Stimulated activated naive CD8-positive, alpha-beta T cell treated with anti-CD3 and anti-CD28 coated beads, Interleukin-15, Interleukin-2, amounts not matched to agents 100 ng/mL and 50 ng/mL, for 24 hours (primary cell): ENCODE results near the gene OTUD1.
A peak's percentile ranks its signal among the peaks of the same experiment; 100 is the strongest.

Source experiments
- H3K27ac Mint-ChIP-seq: one replicate; pipeline ENCODE4 v1.8.0; 2021; ENCODE audit warnings: mild to moderate bottlenecking, mixed read lengths
- H3K27me3 Mint-ChIP-seq: one replicate; pipeline ENCODE4 v1.8.0; 2021; ENCODE audit warnings: mixed read lengths
- H3K36me3 Mint-ChIP-seq: one replicate; pipeline ENCODE4 v1.8.0; 2021; ENCODE audit warnings: low read depth, mixed read lengths
- H3K4me1 Mint-ChIP-seq: one replicate; pipeline ENCODE4 v1.8.0; 2021; ENCODE audit warnings: low read depth, mixed read lengths
- H3K4me3 Mint-ChIP-seq: one replicate; pipeline ENCODE4 v1.8.0; 2021; ENCODE audit warnings: mild to moderate bottlenecking, mixed read lengths
- H3K9me3 Mint-ChIP-seq: one replicate; pipeline ENCODE4 v1.8.0; 2021; ENCODE audit warnings: mixed read lengths

OTUD1 gene

DNA sequence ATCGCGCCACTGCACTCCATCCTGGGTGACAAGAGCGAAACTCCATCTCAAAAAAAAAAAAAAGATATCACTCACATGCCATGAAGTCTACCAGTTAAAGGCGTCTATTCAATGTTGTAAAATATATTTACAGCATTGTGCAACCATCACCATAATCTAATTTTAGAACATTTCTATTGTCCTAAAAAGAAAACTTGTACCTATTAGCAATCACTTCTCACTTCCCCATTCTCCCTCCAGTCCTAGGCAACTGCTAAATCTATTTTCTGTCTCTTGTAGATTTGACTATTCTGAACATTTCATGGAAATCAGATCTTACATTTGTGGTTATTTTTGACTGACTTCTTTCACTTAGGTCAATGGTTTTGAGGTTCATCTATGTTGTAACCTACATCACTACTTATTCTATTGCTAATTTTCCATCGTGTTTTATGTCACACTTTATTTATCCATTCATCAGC lies 25.2 kb upstream of the OTUD1 start:
- Mint-ChIP-seq H3K4me3 (no peak overlapping the region), H3K27ac (peak overlapping the region; percentile 88), H3K36me3 (no peaks in the 10 kb centered on the region)

DNA sequence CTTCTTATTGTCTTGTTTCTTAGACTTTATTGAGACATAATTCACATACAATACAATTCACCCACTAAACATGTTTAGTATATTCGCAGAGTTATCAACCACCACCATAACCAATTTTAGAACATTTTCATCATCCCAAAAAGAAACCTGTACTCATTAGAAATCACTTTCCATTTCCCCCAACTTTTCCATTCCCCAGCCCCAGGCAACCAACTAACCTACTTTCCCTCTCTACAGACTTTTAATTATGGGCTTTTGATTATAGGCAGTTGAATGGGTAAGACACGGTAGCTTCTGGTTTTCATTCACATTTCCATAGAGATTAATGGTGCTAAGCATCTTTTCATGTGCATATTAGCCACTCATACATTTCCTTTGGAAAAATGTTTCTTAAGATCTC lies 24.2 kb upstream of the OTUD1 start:
- H3K27me3 Mint-ChIP-seq = peaks cover 3% of the 10 kb centered on the region
- no peak overlapping the region for H3K4me3 Mint-ChIP-seq
- H3K27ac Mint-ChIP-seq = peak overlapping the region; percentile 7
- no peaks in the 10 kb centered on the region for H3K36me3 Mint-ChIP-seq
- no peaks in the 10 kb centered on the region for H3K9me3 Mint-ChIP-seq
- H3K4me1 Mint-ChIP-seq = peaks cover 34% of the 10 kb centered on the region

More for the DNA sequence above, 25.2 kb upstream of the OTUD1 start:
- peaks cover 3% of the 10 kb centered on the region for H3K27me3 Mint-ChIP-seq
- peaks cover 34% of the 10 kb centered on the region for H3K4me1 Mint-ChIP-seq
- H3K9me3 Mint-ChIP-seq = no peaks in the 10 kb centered on the region

DNA sequence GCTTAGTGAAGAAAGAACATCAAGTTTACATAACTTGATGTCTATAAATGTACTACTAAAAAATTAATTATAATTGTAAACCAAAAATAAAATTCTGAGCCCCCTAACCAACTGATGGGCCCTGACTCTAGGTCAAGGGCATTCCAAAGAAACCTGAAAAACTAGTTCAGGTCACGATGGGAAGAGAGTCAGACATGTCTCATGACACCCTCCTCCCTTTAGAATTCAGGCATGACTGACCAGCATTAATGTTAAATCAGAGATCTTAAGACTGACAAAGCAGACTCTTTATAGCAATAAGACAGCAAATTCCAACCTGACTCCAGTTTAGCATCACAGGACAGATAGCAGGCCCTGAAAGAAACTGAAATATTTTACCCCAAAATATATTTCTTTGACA lies 21.6 kb upstream of the OTUD1 start:
- H3K4me1 Mint-ChIP-seq = peaks cover 28% of the 10 kb centered on the region
- H3K27ac Mint-ChIP-seq = no peak overlapping the region
- no peaks in the 10 kb centered on the region for H3K9me3 Mint-ChIP-seq
- no peaks in the 10 kb centered on the region for H3K36me3 Mint-ChIP-seq
- H3K27me3 Mint-ChIP-seq = peaks cover 7% of the 10 kb centered on the region
- no peak overlapping the region for H3K4me3 Mint-ChIP-seq

DNA sequence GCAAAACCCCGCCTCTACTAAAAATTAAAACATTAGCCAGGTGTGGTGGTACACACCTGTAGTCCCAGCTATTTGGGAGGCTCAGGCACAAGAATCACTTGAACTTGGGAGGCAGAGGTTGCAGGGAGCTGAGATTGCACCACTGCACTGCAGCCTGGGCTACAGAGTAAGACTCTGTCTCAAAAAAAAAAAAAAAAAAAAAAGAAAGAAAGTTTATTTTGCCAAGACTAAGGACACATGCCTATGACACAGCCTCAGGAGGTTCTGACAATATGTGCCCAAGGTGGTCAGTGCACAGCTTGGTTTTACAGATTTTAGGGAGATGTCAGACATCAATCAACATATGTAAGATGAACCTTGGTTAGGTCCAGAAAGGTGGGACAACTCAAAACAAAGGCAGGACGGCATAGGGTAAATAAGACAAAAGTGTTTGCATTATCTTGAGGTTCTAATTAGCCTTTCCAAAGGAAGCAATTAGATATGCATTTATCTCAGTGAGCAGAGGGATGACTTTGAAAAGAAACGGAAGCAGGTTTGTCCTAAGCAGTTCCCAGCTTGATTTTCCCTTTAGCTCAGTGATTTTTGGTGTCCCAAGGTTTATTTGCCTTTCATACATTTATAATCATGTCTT lies 20.7 kb upstream of the OTUD1 start:
- Mint-ChIP-seq H3K36me3 (no peaks in the 10 kb centered on the region), H3K4me1 (peaks cover 18% of the 10 kb centered on the region), H3K9me3 (no peaks in the 10 kb centered on the region), H3K27me3 (peaks cover 10% of the 10 kb centered on the region), H3K27ac (no peak overlapping the region), H3K4me3 (no peak overlapping the region)

DNA sequence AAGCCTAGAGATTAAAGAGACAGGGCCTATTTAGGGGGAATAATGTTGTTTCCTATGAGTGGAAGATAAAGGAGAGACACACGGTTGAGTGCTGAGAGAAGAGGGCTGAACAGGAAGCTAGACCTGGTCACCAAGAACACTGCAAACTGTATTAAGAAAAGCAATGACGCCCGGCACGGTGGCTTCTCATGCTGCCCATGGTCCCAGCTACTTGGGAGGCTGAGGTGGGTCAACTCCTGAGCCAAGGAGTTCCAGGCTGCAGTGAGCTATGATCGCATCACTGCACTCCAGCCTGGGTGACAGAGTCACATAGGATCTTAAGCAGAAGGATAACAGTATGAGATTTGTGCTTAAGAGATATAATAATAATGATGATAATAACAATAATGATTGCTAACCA lies 19.7 kb upstream of the OTUD1 start:
- H3K4me3 Mint-ChIP-seq = no peak overlapping the region
- no peak overlapping the region for H3K27ac Mint-ChIP-seq
- no peaks in the 10 kb centered on the region for H3K36me3 Mint-ChIP-seq
- H3K27me3 Mint-ChIP-seq = peaks cover 11% of the 10 kb centered on the region
- peaks cover 9% of the 10 kb centered on the region for H3K4me1 Mint-ChIP-seq
- no peaks in the 10 kb centered on the region for H3K9me3 Mint-ChIP-seq

DNA sequence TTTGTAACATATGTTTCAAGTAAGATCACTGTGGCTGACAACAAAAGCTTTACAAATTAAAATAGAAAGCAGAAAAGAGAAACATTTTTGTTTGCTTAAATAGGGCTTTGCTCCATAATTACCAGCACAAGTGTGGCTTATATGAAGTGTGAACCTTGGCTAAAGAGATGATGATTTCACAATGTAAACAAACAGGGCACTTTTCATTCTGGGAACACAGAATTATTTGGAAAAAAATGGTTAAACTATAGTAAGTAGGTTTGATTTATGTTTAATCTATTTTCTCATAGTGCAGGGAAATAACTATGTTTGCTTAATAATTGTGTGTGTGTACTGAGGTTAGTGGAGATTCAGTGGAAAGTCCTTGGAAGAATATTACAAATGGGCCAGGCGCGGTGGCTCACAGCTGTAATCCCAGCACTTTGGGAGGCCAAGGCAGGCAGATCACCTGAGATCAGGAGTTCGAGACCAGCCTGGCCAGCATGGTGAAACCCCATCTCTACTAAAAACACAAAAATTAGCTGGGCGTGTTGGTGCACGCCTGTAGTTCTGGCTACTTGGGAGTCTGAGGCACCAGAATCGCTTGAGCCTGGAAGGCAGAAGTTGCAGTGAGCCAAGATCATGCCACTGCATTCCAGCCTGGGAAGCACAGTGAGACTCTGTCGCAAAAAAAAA lies 19.1 kb upstream of the OTUD1 start:
- Mint-ChIP-seq H3K27ac (no peak overlapping the region), H3K4me1 (peaks cover 3% of the 10 kb centered on the region), H3K9me3 (no peaks in the 10 kb centered on the region), H3K27me3 (peaks cover 11% of the 10 kb centered on the region), H3K4me3 (no peak overlapping the region), H3K36me3 (no peaks in the 10 kb centered on the region)

DNA sequence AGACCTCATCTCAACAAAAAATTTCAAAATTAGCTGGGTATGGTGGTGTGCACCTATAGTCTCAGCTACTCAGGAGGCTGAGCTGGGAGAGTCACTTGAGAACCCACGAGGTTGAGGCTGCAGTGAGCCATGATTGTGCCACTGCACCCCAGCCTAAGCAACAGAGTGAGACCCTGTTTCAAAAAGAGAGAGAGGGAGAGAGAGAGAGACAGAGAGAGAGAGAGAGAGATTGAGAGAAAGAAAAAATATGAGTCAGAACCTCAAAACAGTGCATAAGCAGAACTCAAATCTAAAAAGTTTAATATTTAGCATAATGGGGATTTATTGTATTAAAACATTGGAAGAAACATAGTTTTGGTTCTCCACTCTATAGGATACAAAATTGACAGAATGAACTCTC lies 17.5 kb upstream of the OTUD1 start:
- Mint-ChIP-seq H3K36me3 (no peaks in the 10 kb centered on the region), H3K27ac (no peak overlapping the region), H3K4me1 (no peaks in the 10 kb centered on the region), H3K9me3 (no peaks in the 10 kb centered on the region), H3K27me3 (peaks cover 8% of the 10 kb centered on the region), H3K4me3 (no peak overlapping the region)

DNA sequence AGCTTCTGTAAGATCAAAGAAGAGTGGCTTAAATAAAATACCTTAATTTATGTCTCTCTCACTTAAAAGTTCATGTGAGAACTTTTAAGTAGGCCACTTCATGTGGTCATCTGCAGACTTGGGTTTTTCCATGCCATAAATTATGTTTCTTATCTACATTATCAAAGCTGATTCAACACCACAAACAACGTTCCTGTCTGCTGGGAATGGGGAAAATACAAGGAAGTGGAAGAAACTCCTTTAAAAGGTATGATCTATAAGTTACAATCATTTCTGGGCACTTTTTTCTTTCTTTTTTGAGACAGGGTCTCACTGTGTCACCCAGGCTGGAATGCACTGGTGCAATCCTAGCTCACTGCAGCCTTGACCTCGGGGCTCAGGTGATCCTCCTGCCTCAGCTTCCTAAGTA lies 16.9 kb upstream of the OTUD1 start:
- no peak overlapping the region for H3K4me3 Mint-ChIP-seq
- H3K4me1 Mint-ChIP-seq = no peaks in the 10 kb centered on the region
- no peak overlapping the region for H3K27ac Mint-ChIP-seq
- H3K9me3 Mint-ChIP-seq = no peaks in the 10 kb centered on the region
- no peaks in the 10 kb centered on the region for H3K36me3 Mint-ChIP-seq
- peaks cover 8% of the 10 kb centered on the region for H3K27me3 Mint-ChIP-seq

DNA sequence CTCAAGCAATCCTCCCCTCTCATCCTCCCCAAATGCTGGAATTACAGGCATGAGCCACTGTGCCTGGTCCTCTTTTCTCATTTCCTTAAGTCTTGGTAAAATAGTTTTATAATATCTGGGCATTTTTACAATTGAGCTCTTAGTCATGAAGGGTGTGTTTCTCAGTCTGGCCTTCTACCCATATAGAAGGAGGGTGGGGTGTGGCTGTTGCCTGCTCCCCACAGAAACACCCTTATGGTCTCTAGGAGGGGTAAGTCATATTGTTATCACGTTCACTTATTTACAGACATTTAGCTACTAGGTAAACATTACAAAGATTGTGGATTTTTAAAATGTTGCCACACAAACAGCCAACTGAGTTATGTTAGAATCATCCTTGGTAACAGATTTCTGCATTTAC lies 6.7 kb upstream of the OTUD1 start:
- H3K27me3 Mint-ChIP-seq = peaks cover 7% of the 10 kb centered on the region
- H3K27ac Mint-ChIP-seq = no peak overlapping the region
- H3K9me3 Mint-ChIP-seq = no peaks in the 10 kb centered on the region
- H3K4me1 Mint-ChIP-seq = no peaks in the 10 kb centered on the region
- H3K36me3 Mint-ChIP-seq = no peaks in the 10 kb centered on the region
- no peak overlapping the region for H3K4me3 Mint-ChIP-seq

DNA sequence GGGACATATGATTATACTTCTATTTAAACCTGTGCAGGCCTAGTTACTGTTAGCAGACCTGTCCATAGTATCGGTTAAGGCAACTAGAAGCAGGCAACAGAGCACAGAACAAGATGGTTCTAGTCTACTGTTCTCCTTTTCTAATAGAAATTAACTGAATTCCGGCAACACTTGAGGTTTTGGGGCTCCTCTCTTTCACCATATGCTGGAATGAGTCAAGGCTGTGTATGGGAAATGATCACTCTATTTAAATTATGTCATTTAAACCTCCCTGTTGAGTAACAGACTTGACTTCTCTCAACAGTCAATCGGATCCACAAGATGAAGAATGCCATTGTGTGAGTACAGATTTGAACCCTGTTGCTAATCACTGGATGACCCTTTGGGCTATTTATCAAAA lies 6.2 kb upstream of the OTUD1 start:
- Mint-ChIP-seq H3K9me3 (no peaks in the 10 kb centered on the region), H3K4me1 (peaks cover under 1% of the 10 kb centered on the region), H3K36me3 (no peaks in the 10 kb centered on the region), H3K4me3 (no peak overlapping the region), H3K27ac (no peak overlapping the region), H3K27me3 (peaks cover 7% of the 10 kb centered on the region)

DNA sequence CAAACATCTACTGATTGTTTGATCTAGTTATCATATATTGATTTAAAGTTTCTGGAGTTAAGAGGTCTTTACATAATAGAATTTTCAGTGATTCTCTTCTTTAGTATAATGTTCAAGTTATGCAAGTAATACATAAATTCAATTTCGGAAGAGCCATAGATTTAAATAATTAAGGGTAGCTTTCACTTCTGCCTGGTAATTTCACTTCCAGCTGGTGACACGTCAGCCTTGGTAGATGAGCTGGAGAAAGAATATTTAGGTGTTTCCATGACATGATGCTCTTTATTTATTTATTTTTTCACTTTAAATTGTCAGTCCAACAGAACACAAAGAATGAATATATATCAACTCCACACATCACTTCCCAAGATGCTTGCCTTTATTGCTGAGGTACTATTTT lies 5.2 kb upstream of the OTUD1 start:
- Mint-ChIP-seq H3K27ac (no peak overlapping the region), H3K4me1 (peaks cover 10% of the 10 kb centered on the region), H3K9me3 (no peaks in the 10 kb centered on the region), H3K36me3 (no peaks in the 10 kb centered on the region), H3K4me3 (no peak overlapping the region), H3K27me3 (no peaks in the 10 kb centered on the region)

DNA sequence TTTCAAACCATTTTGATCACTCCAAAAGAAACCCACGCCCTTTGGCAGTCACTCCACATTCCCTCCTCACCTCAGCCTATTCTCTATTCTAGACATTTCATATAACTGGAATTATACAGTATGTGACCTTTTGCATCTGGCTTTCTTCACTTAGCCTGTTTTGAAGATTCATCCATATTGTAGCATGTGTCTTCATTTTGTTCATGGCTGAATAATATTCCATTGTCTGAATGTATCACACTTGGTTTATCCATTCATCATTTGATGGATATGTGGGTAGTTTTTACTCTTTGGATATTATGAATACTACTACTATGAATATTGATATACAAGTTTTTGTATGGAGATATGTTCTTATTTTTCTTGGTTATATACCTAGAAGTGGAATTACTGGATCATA lies 3.5 kb upstream of the OTUD1 start:
- no peak overlapping the region for H3K4me3 Mint-ChIP-seq
- H3K27me3 Mint-ChIP-seq = no peaks in the 10 kb centered on the region
- H3K4me1 Mint-ChIP-seq = peaks cover 11% of the 10 kb centered on the region
- peaks cover 1% of the 10 kb centered on the region for H3K36me3 Mint-ChIP-seq
- no peak overlapping the region for H3K27ac Mint-ChIP-seq
- H3K9me3 Mint-ChIP-seq = no peaks in the 10 kb centered on the region

DNA sequence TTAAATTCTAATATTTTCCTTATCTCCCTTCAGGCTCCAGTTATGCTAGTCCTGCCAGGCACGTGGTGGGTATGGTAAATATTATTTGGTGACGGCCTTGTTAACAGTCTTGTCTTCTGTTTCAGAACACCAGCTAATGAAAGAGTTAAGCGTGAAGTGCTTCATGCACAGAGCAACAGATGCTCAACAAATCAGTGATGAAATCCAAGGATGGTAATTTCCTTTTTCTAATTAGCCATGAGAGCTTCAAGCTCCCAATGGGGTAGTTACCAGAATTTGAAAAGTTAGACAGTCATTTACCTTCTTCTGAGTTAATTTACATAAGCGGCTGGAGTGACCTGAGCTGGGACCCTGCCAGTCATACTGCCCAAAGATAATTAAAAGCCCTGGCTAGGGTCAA lies 1.9 kb upstream of the OTUD1 start:
- H3K4me3 Mint-ChIP-seq = no peak overlapping the region
- no peaks in the 10 kb centered on the region for H3K27me3 Mint-ChIP-seq
- H3K36me3 Mint-ChIP-seq = peaks cover 13% of the 10 kb centered on the region
- H3K4me1 Mint-ChIP-seq = peaks cover 27% of the 10 kb centered on the region
- H3K9me3 Mint-ChIP-seq = no peaks in the 10 kb centered on the region
- H3K27ac Mint-ChIP-seq = no peak overlapping the region

DNA sequence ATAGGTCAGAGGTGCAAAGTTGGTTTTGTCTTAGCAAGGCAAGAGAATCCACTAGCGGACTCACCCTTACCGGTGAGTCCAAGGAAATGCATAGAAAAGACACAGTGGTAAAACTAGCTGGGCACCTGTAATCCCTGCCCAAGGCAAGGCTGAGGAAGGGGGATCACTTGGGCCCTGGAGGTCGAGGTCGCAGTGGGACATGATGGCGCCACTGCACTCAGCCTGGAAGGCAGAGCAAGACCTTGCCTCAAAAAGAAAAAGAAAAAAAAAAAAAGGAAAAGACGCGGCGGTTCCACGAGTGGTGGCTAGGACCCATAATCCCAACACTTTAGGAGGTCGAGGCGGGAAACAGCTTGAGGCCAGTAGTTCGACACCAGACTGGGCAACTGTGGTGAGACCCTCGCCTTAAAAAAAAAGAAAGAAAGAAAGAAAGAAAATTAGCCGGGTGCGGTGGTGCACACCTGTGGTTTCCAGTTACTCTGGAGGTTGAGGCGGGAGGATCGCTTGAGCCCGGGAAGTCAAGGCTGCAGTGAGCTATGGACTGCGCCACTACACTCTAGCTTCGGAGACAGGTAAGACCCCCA lies 820 bp upstream of the OTUD1 start:
- Mint-ChIP-seq H3K4me1 (peaks cover 38% of the 10 kb centered on the region), H3K27me3 (no peaks in the 10 kb centered on the region), H3K27ac (peak overlapping the region; percentile 86), H3K4me3 (peak overlapping the region; percentile 79), H3K36me3 (peaks cover 13% of the 10 kb centered on the region), H3K9me3 (no peaks in the 10 kb centered on the region)

DNA sequence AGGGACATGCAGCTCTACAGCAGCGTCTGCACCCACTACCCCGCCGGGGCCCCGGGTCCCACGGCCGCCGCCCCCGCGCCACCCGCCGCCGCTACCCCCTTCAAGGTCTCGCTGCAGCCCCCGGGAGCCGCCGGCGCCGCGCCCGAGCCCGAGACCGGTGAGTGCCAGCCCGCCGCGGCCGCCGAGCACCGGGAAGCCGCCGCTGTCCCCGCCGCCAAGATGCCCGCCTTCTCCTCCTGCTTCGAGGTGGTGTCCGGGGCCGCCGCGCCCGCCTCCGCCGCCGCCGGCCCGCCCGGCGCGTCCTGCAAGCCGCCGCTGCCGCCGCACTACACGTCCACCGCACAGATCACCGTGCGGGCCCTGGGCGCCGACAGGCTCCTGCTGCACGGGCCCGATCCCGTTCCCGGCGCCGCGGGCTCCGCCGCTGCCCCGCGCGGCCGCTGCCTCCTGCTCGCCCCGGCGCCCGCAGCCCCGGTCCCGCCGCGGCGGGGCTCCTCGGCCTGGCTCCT lies 631 bp downstream of the OTUD1 start:
- H3K27ac Mint-ChIP-seq = no peak overlapping the region
- H3K36me3 Mint-ChIP-seq = peaks cover 17% of the 10 kb centered on the region
- no peaks in the 10 kb centered on the region for H3K27me3 Mint-ChIP-seq
- peak overlapping the region; percentile 92 for H3K4me3 Mint-ChIP-seq
- peaks cover 48% of the 10 kb centered on the region for H3K4me1 Mint-ChIP-seq
- H3K9me3 Mint-ChIP-seq = no peaks in the 10 kb centered on the region
